ENCODE data around the gene DOC2A.

DOC2A gene

GRCh38 chr16:30051518-30051917 lies 40.7 kb upstream of the DOC2A start:
- Histone ChIP-seq H3K9me3 (ENCODE audit: control insufficient read depth, insufficient read depth, low read length) (no peaks in the 10 kb centered on the region), H4K20me1 (ENCODE audit: control insufficient read depth, insufficient read depth, low read depth, low read length) (no peaks in the 10 kb centered on the region), H3K4me1 (ENCODE audit: control insufficient read depth, low read length) (peaks cover 28% of the 10 kb centered on the region), H3K36me3 (ENCODE audit: control insufficient read depth, low read length) (0 out of 2 replicates have a peak, but pooled peaks cover 6% of the 10 kb centered on the region), H3F3A (ENCODE audit: control insufficient read depth, insufficient read depth) (peaks cover 3% of the 10 kb centered on the region; the same call in 1 of the 2 replicates), H3K27ac (ENCODE audit: low read depth, low read length) (no peak overlapping the region), H3K4me2 (ENCODE audit: low read length) (peak overlapping the region; percentile 78), H3K4me3 (ENCODE audit: low read length) (peak overlapping the region; percentile 97), H3K79me2 (ENCODE audit: control insufficient read depth, low read length) (peaks cover 15% of the 10 kb centered on the region), H3K9me2 (replicated peaks; ENCODE audit: control insufficient read depth, low read length) (no peaks in the 10 kb centered on the region), H3K27me3 (ENCODE audit: control insufficient read depth, low read length) (no peaks in the 10 kb centered on the region)
- no peak for TF ChIP-seq EZH2phosphoT487 (IDR thresholded peaks at IDR 0.05; ENCODE audit: borderline replicate concordance, low read length)
- TF ChIP-seq CTCF (IDR thresholded peaks at IDR 0.05; ENCODE audit: low read depth, low read length, poor library complexity, severe bottlenecking), result no peak

- Histone ChIP-seq H3K9me3 (ENCODE audit: control insufficient read depth, insufficient read depth, low read length) (no peaks in the 10 kb centered on the region), H3K79me2 (ENCODE audit: control insufficient read depth, low read length) (peaks cover 15% of the 10 kb centered on the region), H3K4me2 (ENCODE audit: low read length) (no peak overlapping the region), H3K9me2 (replicated peaks; ENCODE audit: control insufficient read depth, low read length) (no peaks in the 10 kb centered on the region), H3K4me1 (ENCODE audit: control insufficient read depth, low read length) (peaks cover 22% of the 10 kb centered on the region), H3K27ac (ENCODE audit: low read depth, low read length) (no peak overlapping the region), H3K36me3 (ENCODE audit: control insufficient read depth, low read length) (no peaks in the 10 kb centered on the region), H4K20me1 (ENCODE audit: control insufficient read depth, insufficient read depth, low read depth, low read length) (no peaks in the 10 kb centered on the region), H3K4me3 (ENCODE audit: low read length) (no peak overlapping the region), H3K27me3 (ENCODE audit: control insufficient read depth, low read length) (no peaks in the 10 kb centered on the region), H3F3A (ENCODE audit: control insufficient read depth, insufficient read depth) (0 out of 2 replicates have a peak, but pooled peaks cover 3% of the 10 kb centered on the region)
- no peak for TF ChIP-seq CTCF (IDR thresholded peaks at IDR 0.05; ENCODE audit: low read depth, low read length, poor library complexity, severe bottlenecking)
- TF ChIP-seq EZH2phosphoT487 (IDR thresholded peaks at IDR 0.05; ENCODE audit: borderline replicate concordance, low read length), result no peak
These were observed 39.0 kb upstream of the DOC2A start for GRCh38 chr16:30049871-30050270.

DNA sequence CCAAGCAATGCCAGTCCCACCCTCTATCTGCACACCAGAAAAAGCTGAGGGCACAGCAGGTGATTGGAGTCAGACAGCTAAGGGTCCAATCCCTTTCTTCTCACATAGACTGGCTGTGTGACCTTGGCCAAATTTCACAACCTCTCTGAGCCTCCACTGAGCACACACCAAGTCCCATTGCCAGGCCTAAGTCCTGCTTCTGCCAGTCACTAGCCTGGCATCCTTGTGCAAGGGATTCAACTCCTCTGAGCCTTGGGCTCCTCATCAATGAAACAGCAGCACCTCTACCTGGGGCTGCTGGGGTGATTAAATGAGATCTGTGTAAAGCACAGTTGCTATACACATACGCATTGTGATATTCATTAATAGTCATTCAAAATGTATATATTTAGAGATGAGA lies 35.8 kb upstream of the DOC2A start:
- no peak overlapping the region for H3K4me2 ChIP-seq (ENCODE audit: low read length)
- no peaks in the 10 kb centered on the region for H3K9me3 ChIP-seq (ENCODE audit: control insufficient read depth, insufficient read depth, low read length)
- H3K36me3 ChIP-seq (ENCODE audit: control insufficient read depth, low read length), result no peaks in the 10 kb centered on the region
- H3K27ac ChIP-seq (ENCODE audit: low read depth, low read length), result no peak overlapping the region
- no peaks in the 10 kb centered on the region for H4K20me1 ChIP-seq (ENCODE audit: control insufficient read depth, insufficient read depth, low read depth, low read length)
- H3K27me3 ChIP-seq (ENCODE audit: control insufficient read depth, low read length), result no peaks in the 10 kb centered on the region; the same call in 1 of the 2 replicates
- H3K79me2 ChIP-seq (ENCODE audit: control insufficient read depth, low read length), result peaks cover 1% of the 10 kb centered on the region
- 0 out of 2 replicates have a peak, but pooled peaks cover 3% of the 10 kb centered on the region for H3F3A ChIP-seq (ENCODE audit: control insufficient read depth, insufficient read depth)
- H3K9me2 ChIP-seq (replicated peaks; ENCODE audit: control insufficient read depth, low read length), result no peaks in the 10 kb centered on the region
- peaks cover 2% of the 10 kb centered on the region; the same call in 1 of the 2 replicates for H3K4me1 ChIP-seq (ENCODE audit: control insufficient read depth, low read length)
- TF ChIP-seq CTCF (IDR thresholded peaks at IDR 0.05; ENCODE audit: low read depth, low read length, poor library complexity, severe bottlenecking) (no peak), EZH2phosphoT487 (IDR thresholded peaks at IDR 0.05; ENCODE audit: borderline replicate concordance, low read length) (no peak)
- no peak overlapping the region for H3K4me3 ChIP-seq (ENCODE audit: low read length)
